Measurements from ENCODE around the gene ADRB1.
A peak's percentile ranks its signal among the peaks of the same experiment; 100 is the strongest.

Gene ADRB1

GRCh38 chr10:114038819-114039218 lies 4.8 kb upstream of the ADRB1 start:
- no peaks in the 10 kb centered on the region for H3K36me3 ChIP-seq (ENCODE audit: insufficient read depth, low read length)
- TF ChIP-seq CTCF (conservative IDR thresholded peaks at IDR 0.05; ENCODE audit: low read length) (no peak), EZH2phosphoT487 (IDR thresholded peaks at IDR 0.05; ENCODE audit: borderline replicate concordance) (no peak)
- no peaks in the 10 kb centered on the region for H4K20me1 ChIP-seq (ENCODE audit: insufficient read depth, low read length, poor library complexity, severe bottlenecking)
- H3K27me3 ChIP-seq (ENCODE audit: insufficient read depth, low read length, poor library complexity, severe bottlenecking): no peaks in the 10 kb centered on the region
- no peak overlapping the region for H3K4me2 ChIP-seq (ENCODE audit: low read depth, low read length, poor library complexity, severe bottlenecking)
- peaks cover 2% of the 10 kb centered on the region; the same call in 1 of the 2 replicates for H3K79me2 ChIP-seq (ENCODE audit: insufficient read depth, low read length)
- H3K9me2 ChIP-seq (replicated peaks; ENCODE audit: low read depth, low read length): no peaks in the 10 kb centered on the region
- H3K9me3 ChIP-seq (ENCODE audit: insufficient read depth, low read depth, low read length): no peaks in the 10 kb centered on the region
- H2AFZ ChIP-seq (ENCODE audit: low read length): no peak overlapping the region
- no peak overlapping the region for H3K9ac ChIP-seq (ENCODE audit: low read depth, low read length, poor library complexity, severe bottlenecking)
- peaks cover 14% of the 10 kb centered on the region for H3K4me1 ChIP-seq (ENCODE audit: insufficient read depth, low read length, poor library complexity, severe bottlenecking)
- no peaks in the 10 kb centered on the region for H3F3A ChIP-seq (ENCODE audit: low read depth)
- no peak overlapping the region for H3K4me3 ChIP-seq (ENCODE audit: low read length, poor library complexity, severe bottlenecking)

- Histone ChIP-seq H3K4me2 (ENCODE audit: low read depth, low read length, poor library complexity, severe bottlenecking) (peak overlapping the region; percentile 73), H3K9ac (ENCODE audit: low read depth, low read length, poor library complexity, severe bottlenecking) (no peak overlapping the region), H3K4me1 (ENCODE audit: insufficient read depth, low read length, poor library complexity, severe bottlenecking) (peaks cover 20% of the 10 kb centered on the region), H3K36me3 (ENCODE audit: insufficient read depth, low read length) (no peaks in the 10 kb centered on the region), H3K27me3 (ENCODE audit: insufficient read depth, low read length, poor library complexity, severe bottlenecking) (no peaks in the 10 kb centered on the region), H4K20me1 (ENCODE audit: insufficient read depth, low read length, poor library complexity, severe bottlenecking) (no peaks in the 10 kb centered on the region), H3K9me3 (ENCODE audit: insufficient read depth, low read depth, low read length) (no peaks in the 10 kb centered on the region), H3K79me2 (ENCODE audit: insufficient read depth, low read length) (peaks cover 20% of the 10 kb centered on the region), H2AFZ (ENCODE audit: low read length) (no peak overlapping the region), H3K9me2 (replicated peaks; ENCODE audit: low read depth, low read length) (no peaks in the 10 kb centered on the region), H3K4me3 (ENCODE audit: low read length, poor library complexity, severe bottlenecking) (no peak overlapping the region), H3F3A (ENCODE audit: low read depth) (no peaks in the 10 kb centered on the region)
- TF ChIP-seq CTCF (conservative IDR thresholded peaks at IDR 0.05; ENCODE audit: low read length): no peak
- no peak for TF ChIP-seq EZH2phosphoT487 (IDR thresholded peaks at IDR 0.05; ENCODE audit: borderline replicate concordance)
These were observed 2.5 kb upstream of the ADRB1 start for GRCh38 chr10:114041166-114041565.

- Histone ChIP-seq H3K4me3 (ENCODE audit: low read length, poor library complexity, severe bottlenecking) (peak overlapping the region; percentile 83), H2AFZ (ENCODE audit: low read length) (peak overlapping the region; percentile 20; the same call in 1 of the 2 replicates), H3K79me2 (ENCODE audit: insufficient read depth, low read length) (peaks cover 32% of the 10 kb centered on the region), H3K9ac (ENCODE audit: low read depth, low read length, poor library complexity, severe bottlenecking) (peak overlapping the region; percentile 92), H3K4me1 (ENCODE audit: insufficient read depth, low read length, poor library complexity, severe bottlenecking) (peaks cover 36% of the 10 kb centered on the region), H3K36me3 (ENCODE audit: insufficient read depth, low read length) (no peaks in the 10 kb centered on the region), H3F3A (ENCODE audit: low read depth) (peaks cover 8% of the 10 kb centered on the region; the same call in 1 of the 2 replicates), H3K9me2 (replicated peaks; ENCODE audit: low read depth, low read length) (no peaks in the 10 kb centered on the region), H3K9me3 (ENCODE audit: insufficient read depth, low read depth, low read length) (no peaks in the 10 kb centered on the region), H3K4me2 (ENCODE audit: low read depth, low read length, poor library complexity, severe bottlenecking) (peak overlapping the region; percentile 73), H4K20me1 (ENCODE audit: insufficient read depth, low read length, poor library complexity, severe bottlenecking) (no peaks in the 10 kb centered on the region), H3K27me3 (ENCODE audit: insufficient read depth, low read length, poor library complexity, severe bottlenecking) (no peaks in the 10 kb centered on the region)
- TF ChIP-seq CTCF (conservative IDR thresholded peaks at IDR 0.05; ENCODE audit: low read length) (no peak), EZH2phosphoT487 (IDR thresholded peaks at IDR 0.05; ENCODE audit: borderline replicate concordance) (no peak)
These were observed 653 bp upstream of the ADRB1 start for GRCh38 chr10:114042895-114043531.

All from Loucy (cell line).